GM21360 (cell line): ENCODE measurements around the gene WT1.

ENCODE experiments used
- ATAC-seq: cut with Tn5 transposase; IDR thresholded peaks from one replicate; pipeline ENCODE4 v1.9.1; 2021; ENCODE audit warnings: mild to moderate bottlenecking, moderate library complexity; ENCODE audit not compliant: unreplicated experiment

WT1 gene

GRCh38 chr11:32340181-32340580, 95.2 kb downstream of the WT1 start:
- no peak for ATAC-seq
